Spleen (tissue), 11 donors: Measurements from ENCODE around the gene CCDC107. TPM values are rescaled to one million over a fixed set of nuclear protein-coding genes. Genes with fewer than 3 reads are reported as not detected.
A peak's percentile ranks its signal among the peaks of the same experiment; 100 is the strongest.

Experiments
- DNase-seq: peaks from one replicate; pipeline ENCODE4 v3.0.0-alpha.2; 2020
- H3K27ac ChIP-seq, 8 donors: fragments of 200-600 bp; sonication (generic) in 7 of 8; 1 replicate in 4 of 8; 2 replicates in 4 of 8; pipeline versions ENCODE4 v1.5.0 to v1.8.0; 2016 to 2021; ENCODE audit warnings: inconsistent platforms in 4 of 8, mild to moderate bottlenecking in 4 of 8, moderate library complexity in 1 of 8
- H3K27me3 ChIP-seq, 7 donors: fragments of 200-600 bp; sonication (generic) in 6 of 7; replicated peaks in 1 of 7; 1 replicate in 4 of 7; 2 replicates in 3 of 7; pipeline versions ENCODE4 v1.5.0 to v1.8.0; 2016 to 2021; ENCODE audit warnings: inconsistent platforms in 3 of 7, mild to moderate bottlenecking in 1 of 7
- H3K36me3 ChIP-seq, 6 donors: fragments of 200-600 bp; sonication (generic) in 5 of 6; 1 replicate in 4 of 6; 2 replicates in 2 of 6; pipeline versions ENCODE4 v1.5.0 to v1.8.0; 2016 to 2021; ENCODE audit warnings: inconsistent platforms in 2 of 6
- H3K4me1 ChIP-seq, 6 donors: fragments of 200-600 bp; sonication (generic) in 5 of 6; 1 replicate in 3 of 6; 2 replicates in 3 of 6; pipeline versions ENCODE4 v1.5.0 to v1.8.0; 2016 to 2021; ENCODE audit warnings: inconsistent platforms in 3 of 6
- H3K4me3 ChIP-seq, 8 donors: fragments of 200-600 bp; sonication (generic) in 7 of 8; 1 replicate in 4 of 8; 2 replicates in 4 of 8; pipeline versions ENCODE4 v1.5.0 to v1.8.0; 2016 to 2021; ENCODE audit warnings: inconsistent platforms in 4 of 8, mild to moderate bottlenecking in 4 of 8, moderate library complexity in 2 of 8
- H3K9me3 ChIP-seq, 8 donors: fragments of 200-600 bp; sonication (generic) in 7 of 8; 1 replicate in 4 of 8; 2 replicates in 4 of 8; pipeline versions ENCODE4 v1.5.0 to v1.8.0; 2016 to 2021; ENCODE audit warnings: inconsistent platforms in 4 of 8
- CTCF ChIP-seq, 11 experiments: fragments of 200-600 bp in 7 of 11; fragments of 450-650 bp in 4 of 11; sonication (generic) in 4 of 11; IDR thresholded peaks in 8 of 11; conservative IDR thresholded peaks in 3 of 11; 1 replicate in 7 of 11; 2 replicates in 4 of 11; pipeline versions ENCODE4 v1.4.0 to v1.8.0; 2016 to 2021; ENCODE audit warnings: antibody characterized with exemption in 11 of 11, inconsistent platforms in 4 of 11, mild to moderate bottlenecking in 1 of 11
- POLR2A ChIP-seq, 3 donors: fragments of 450-650 bp; IDR thresholded peaks; one replicate each; pipeline ENCODE4 v1.5.1; 2017; ENCODE audit warnings: antibody characterized with exemption in 3 of 3, mild to moderate bottlenecking in 1 of 3
- POLR2AphosphoS5 ChIP-seq, 3 donors: sonication (generic); formaldehyde crosslinking; IDR thresholded peaks; one replicate each; pipeline ENCODE4 v1.5.1; 2017; ENCODE audit warnings: antibody characterized with exemption in 3 of 3
- WGBS, 5 donors: extraction: QIAGEN DNeasy Blood & Tissue Kit in 3 of 5; methylation state at CpG; one replicate each; pipeline versions ENCODE4 v1.1.5 to v1.1.7; 2013 to 2018; 5-methylcytosine and 5-hydroxymethylcytosine counted together
- intact Hi-C: fragments of 100-400 bp; cut with DNase I; formaldehyde crosslinking; loops from one replicate; pipeline ENCODE4 v1.15.0; 2023; ENCODE audit warnings: low total_unique reads
- polyA plus RNA-seq, 3 donors: library from polyadenylated mRNA; stranded (reverse); fragments of 200-250 nt; gene quantifications; one replicate each; pipeline ENCODE4 v1.2.1, GENCODE V29; 2013
- total RNA-seq, 7 donors: library from RNA; depleted of rRNA in 3 of 7; stranded (reverse); fragments of >200 nt in 3 of 7; fragmentation: NEBNext Ultra II Directional in 4 of 7; extraction: Animal tissue kit (Norgen Biotek cat#: 25700) in 4 of 7; gene quantifications; one replicate each; pipeline versions ENCODE4 v1.1.0 to v1.2.1, GENCODE V29; 2016 to 2021
- donor health status: healthy with polysubstance abuse.
- donor health status: DM: no; HTN: no; CAD: no; lungs with moderate emphysema.
- donor health status: DM: no; HTN: no; CAD: no.
- donor health status: Bipolar disorder and iron deficiency.
- donor health status: healthy.
- donor health status: DM: no; HTN: no; CAD: no.
- donor health status: DM: yes; HTN: yes; CAD: no.

Gene CCDC107
- total and polyA plus RNA-seq, 10 donors, result 14.4 to 46.9 (median 21.3) TPM

- Histone ChIP-seq H3K27me3 (peaks cover 0 to 7% (median 0%) of the 10 kb centered on the region in 7 donors), H3K4me3 (peak overlapping the region; percentile 55 to 83 (median 69)), H3K9me3 (no peaks in the 10 kb centered on the region), H3K4me1 (peaks cover 0 to 64% (median 22%) of the 10 kb centered on the region in 6 donors), H3K36me3 (peaks cover 0 to 4% (median under 1%) of the 10 kb centered on the region in 6 donors), H3K27ac (peak overlapping the region; percentile 48 to 90 (median 86))
- 0 to 1% (median 1%) methylated on average over 15 to 21 of the region's 21 CpGs for WGBS, 5 donors
- no peak for DNase-seq
- intact Hi-C loops, result no loop called here
- no peak for TF ChIP-seq POLR2AphosphoS5 (IDR thresholded peaks at IDR 0.05)
- no peak for TF ChIP-seq CTCF (IDR thresholded peaks at IDR 0.05 in 8 of 11, conservative IDR thresholded peaks at IDR 0.05 in 3 of 11)
- TF ChIP-seq POLR2A (IDR thresholded peaks at IDR 0.05), result no peak
These were observed 32.2 kb downstream of the CCDC107 start for GRCh38 chr9:35690294-35690613.

GRCh38 chr9:35690614-35691333, 32.7 kb downstream of the CCDC107 start:
- 1 to 3% (median 2%) methylated on average over 44 to 61 of the region's 61 CpGs for WGBS, 5 donors
- H3K4me1 ChIP-seq, result peaks cover 0 to 65% (median 22%) of the 10 kb centered on the region in 6 donors
- peak overlapping the region; percentile 55 to 83 (median 69) for H3K4me3 ChIP-seq
- peaks cover 0 to 6% (median 2%) of the 10 kb centered on the region in 6 donors for H3K36me3 ChIP-seq
- DNase-seq, result peak; percentile 86
- H3K27ac ChIP-seq, result peak overlapping the region; percentile 48 to 90 (median 86)
- TF ChIP-seq POLR2AphosphoS5 (IDR thresholded peaks at IDR 0.05) (peak; percentile 52 to 81 (median 77)), POLR2A (IDR thresholded peaks at IDR 0.05) (no peak)
- H3K9me3 ChIP-seq, result no peaks in the 10 kb centered on the region
- intact Hi-C loops, result no loop called here
- peaks cover 0 to 7% (median 0%) of the 10 kb centered on the region in 7 donors for H3K27me3 ChIP-seq

GRCh38 chr9:35691334-35691650, 33.2 kb downstream of the CCDC107 start:
- Histone ChIP-seq H3K4me1 (peaks cover 0 to 65% (median 24%) of the 10 kb centered on the region in 6 donors), H3K4me3 (peak overlapping the region; percentile 55 to 83 (median 69)), H3K36me3 (peaks cover 0 to 11% (median 8%) of the 10 kb centered on the region in 6 donors), H3K27ac (peak overlapping the region in 7 of 8 donors; percentile 84 to 90 (median 86)), H3K9me3 (no peaks in the 10 kb centered on the region), H3K27me3 (peaks cover 0 to 7% (median 0%) of the 10 kb centered on the region in 7 donors)
- TF ChIP-seq POLR2A (IDR thresholded peaks at IDR 0.05) (no peak), CTCF (IDR thresholded peaks at IDR 0.05 in 8 of 11, conservative IDR thresholded peaks at IDR 0.05 in 3 of 11) (no peak), POLR2AphosphoS5 (IDR thresholded peaks at IDR 0.05) (no peak)
- WGBS, 5 donors, result 22 to 29% (median 26%) methylated on average over 10 of the region's 10 CpGs
- no peak for DNase-seq
- intact Hi-C loops, result no loop called here

GRCh38 chr9:35691757-35692301, 33.7 kb downstream of the CCDC107 start:
- no peak for DNase-seq
- H3K4me1 ChIP-seq, result peaks cover 2 to 65% (median 29%) of the 10 kb centered on the region in 6 donors
- TF ChIP-seq POLR2A (IDR thresholded peaks at IDR 0.05) (no peak), POLR2AphosphoS5 (IDR thresholded peaks at IDR 0.05) (no peak), CTCF (IDR thresholded peaks at IDR 0.05 in 8 of 11, conservative IDR thresholded peaks at IDR 0.05 in 3 of 11) (no peak)
- intact Hi-C loops, result no loop called here
- peak overlapping the region in 1 of 8 donors; percentile 71 for H3K4me3 ChIP-seq
- H3K27me3 ChIP-seq, result peaks cover 0 to 7% (median 0%) of the 10 kb centered on the region in 7 donors
- WGBS, 5 donors, result 83 to 89% (median 87%) methylated on average over 13 of the region's 13 CpGs
- H3K27ac ChIP-seq, result peak overlapping the region in 7 of 8 donors; percentile 84 to 90 (median 86)
- no peaks in the 10 kb centered on the region for H3K9me3 ChIP-seq
- peaks cover 0 to 16% (median 12%) of the 10 kb centered on the region in 6 donors for H3K36me3 ChIP-seq
